ENCODE measurements around the gene SATL1.
"Not testable (repeated sequence)": the region's sequence is repeated elsewhere in the genome, so short reads cannot be mapped to it uniquely, and the experiment has no call there.

SATL1 gene, protein sequence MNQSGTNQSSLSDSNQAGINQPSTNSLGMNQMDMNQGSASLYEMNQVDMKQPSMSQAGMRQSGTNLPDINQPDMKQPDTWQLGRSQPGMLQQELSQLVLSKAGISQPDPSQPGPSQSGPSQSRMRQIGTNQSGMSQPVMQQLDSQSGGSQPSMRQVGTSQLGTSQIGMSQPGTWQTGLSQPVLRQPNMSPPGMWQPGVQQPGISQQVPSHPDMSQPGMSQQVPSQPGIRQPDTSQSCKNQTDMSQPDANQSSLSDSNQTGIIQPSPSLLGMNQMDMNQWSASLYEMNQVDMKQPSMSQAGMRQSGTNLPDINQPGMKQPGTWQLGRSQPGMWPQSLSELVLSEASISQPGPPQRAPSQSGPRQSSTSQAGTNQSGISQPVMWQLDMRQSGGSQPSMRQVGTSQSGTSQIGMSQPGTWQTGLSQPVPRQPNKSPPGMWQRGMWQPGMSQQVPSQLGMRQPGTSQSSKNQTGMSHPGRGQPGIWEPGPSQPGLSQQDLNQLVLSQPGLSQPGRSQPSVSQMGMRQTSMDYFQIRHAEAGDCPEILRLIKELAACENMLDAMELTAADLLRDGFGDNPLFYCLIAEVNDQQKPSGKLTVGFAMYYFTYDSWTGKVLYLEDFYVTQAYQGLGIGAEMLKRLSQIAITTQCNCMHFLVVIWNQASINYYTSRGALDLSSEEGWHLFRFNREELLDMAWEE

DNA sequence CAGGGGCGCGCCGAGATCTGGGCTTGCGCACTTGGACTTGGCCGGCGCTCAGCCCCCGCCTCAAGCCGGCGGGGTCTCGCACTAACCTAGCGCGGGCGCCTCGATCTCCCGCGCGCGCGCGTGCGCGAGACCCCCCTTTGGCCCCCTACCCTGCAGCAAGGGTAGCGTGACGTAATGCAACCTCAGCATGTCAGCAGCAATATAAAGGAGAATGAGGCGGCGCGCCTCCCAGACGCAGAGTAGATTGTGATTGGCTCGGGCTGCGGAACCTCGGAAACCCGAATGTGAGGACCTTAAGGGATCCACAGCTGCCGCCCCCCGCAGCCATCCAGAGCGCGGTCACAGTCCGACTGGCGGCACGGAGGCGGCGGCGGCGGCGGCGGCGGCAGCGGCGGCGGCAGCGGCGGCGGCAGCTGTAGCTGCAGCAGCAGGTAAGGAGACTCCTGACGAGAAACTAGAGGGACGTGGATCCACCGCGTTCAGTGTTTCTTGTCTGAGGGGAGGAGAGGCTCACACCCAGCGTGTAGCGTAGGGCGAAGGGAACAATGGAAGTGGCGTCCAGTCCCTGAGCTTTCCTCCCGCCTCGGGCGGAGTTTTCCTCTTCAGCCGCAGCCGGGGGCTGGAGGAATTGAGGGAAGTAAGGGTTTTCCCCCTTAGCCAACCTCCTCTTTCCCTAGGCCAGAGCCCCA, at the start of gene SATL1, which contains the start of gene ZNF711:
Gene SATL1 (minus strand): TSS at position 19 of the 689 bp plus-strand sequence. CDS start 134,811 bp downstream, outside the sequence.
Gene ZNF711 (plus strand): TSS at position 231 of the 689 bp plus-strand sequence. CDS start 3,582 bp downstream, outside the sequence.
- DNase-seq = peak; percentile 87

DNA sequence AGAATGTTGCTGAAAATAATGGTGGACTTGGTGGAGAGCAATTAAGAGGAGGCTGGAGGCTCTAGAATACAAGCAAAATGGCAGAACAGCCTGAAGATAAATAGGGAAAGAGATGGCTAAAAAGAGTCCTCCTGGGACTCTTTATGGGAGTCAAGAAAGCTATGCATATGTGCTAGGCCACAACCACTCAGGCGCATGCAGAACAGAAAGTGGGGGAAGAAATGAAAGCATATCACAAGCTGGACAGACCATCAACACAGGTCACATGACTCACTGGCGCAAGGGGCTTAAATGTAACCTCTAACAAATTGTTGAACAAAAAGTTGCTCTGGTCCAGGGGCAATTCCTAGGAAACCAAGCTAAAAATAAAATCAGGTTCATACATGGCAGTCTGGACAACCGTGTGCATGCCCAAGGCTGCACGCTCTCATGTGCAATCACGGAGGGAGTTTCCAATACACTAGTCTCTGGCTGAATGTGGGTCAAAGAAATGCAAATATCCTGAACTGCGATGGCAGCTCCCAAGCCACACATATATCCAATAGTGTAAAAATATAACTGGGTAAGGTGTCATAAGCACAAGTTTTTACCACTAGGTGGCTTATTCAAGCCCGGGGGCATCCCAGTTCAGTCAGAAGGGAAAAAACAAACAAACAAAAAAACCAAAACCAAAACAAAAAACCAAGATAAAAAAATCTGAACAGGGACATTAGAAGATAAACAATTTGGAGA, 45.6 kb upstream of the SATL1 start:
- no peak for DNase-seq

DNA sequence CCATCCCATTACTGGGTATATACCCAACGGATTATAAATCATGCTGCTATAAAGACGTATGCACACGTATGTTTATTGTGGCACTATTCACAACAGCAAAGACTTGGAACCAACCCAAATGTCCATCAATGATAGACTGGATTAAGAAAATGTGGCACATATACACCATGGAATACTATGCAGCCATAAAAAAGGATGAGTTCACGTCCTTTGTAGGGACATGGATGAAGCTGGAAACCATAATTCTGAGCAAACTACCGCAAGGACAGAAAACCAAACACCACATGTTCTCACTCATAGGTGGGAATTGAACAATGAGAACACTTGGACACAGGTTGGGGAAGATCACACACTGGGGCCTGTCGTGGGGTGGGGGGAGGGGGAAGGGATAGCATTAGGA, 41.7 kb upstream of the SATL1 start:
- DNase-seq = not testable (repeated sequence)

DNA sequence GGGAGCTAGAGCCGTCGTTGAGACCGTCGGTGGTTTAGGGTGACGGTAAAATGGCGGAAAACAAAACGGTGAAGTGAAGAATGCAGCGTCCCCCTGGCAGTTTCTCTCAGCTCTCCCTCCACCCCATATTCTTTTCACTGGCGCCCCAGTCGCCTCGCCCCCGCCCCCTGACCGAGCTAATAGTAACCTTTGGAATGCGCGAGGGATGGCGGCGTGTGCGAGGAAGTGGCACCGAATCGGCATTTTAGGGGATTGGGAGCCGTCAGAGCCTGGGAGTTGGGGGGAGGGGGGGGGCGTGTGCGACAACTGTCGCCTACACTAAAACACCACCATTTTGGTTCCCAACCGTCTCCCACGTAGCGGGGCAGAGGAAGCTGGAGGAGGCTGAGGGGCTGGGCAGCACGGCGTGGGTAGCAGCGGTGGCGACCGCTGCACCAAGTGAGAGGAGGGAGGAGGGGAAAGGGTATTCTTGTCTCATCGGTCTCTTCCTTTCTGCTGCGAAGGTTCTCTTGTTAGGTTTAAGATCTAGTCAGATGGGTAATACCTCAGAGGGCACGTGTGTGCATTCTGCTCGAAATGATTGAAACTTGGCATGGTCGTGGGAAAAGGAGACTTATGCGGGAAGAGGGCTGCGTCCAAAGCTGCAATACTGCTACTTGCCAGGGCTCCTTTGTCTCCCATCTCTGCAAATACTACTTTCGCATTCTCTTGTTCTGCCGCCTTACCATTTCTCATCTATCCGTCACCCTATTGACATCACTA, 1.1 kb upstream of the SATL1 start:
- peak; percentile 45 for DNase-seq

DNA sequence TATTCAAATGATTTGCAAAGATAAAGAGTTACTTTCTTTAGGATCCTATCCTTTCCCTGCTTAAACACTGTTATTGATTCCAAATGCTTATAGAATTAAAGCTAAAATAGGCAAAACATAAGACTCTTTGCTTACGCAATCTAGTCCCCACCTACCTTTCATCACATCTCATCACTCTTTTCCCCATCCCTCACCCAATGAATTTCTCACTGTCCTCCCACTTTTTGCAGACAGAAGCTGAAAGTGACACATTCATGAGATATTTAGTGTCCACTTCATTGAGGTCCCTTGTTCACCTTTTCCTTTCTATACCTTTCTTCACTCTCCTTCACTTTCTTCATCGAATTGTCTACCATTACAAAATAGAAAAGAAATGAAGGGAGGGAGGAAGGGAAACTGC, 424 bp downstream of the SATL1 start:
- DNase-seq = peak; percentile 24

DNA sequence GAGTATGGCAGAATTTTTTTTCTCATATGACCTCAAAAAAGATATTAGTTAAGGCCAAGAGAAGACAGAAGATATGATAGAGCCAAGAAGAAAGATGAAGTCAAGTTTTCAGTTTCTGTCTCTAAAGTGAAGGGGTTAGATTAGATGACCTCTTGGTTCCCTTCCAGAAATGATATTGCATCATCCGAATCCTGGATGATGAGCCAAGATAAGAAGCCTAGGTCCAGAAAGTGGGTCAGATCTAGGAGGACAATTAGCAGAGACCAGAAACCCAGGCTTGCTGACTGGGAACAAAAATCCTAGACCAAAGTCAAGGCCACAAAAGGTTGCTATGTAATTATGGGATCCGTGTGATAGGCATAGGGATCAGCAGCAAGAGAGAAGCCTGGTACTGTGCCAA, 20.2 kb downstream of the SATL1 start:
- no peak for DNase-seq

DNA sequence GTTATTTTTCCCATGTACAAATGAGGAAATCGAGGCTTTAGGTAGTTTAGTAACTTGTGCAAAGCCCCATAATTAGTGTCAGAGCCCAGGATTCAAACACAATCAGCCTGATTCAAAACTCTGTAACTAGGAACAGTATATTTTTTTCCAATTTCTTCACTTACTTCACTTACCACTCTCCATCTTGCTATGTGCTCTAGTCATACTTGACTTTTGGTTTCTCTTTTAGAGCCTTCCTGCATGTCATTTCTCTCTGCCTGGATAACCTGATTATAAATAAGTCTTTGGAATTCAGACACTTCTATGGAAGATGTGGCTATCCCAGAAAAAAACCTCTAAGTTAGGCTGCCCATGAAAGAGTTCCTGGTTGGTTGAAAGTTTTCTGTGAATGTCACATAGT, 22.2 kb downstream of the SATL1 start:
- DNase-seq = no peak

DNA sequence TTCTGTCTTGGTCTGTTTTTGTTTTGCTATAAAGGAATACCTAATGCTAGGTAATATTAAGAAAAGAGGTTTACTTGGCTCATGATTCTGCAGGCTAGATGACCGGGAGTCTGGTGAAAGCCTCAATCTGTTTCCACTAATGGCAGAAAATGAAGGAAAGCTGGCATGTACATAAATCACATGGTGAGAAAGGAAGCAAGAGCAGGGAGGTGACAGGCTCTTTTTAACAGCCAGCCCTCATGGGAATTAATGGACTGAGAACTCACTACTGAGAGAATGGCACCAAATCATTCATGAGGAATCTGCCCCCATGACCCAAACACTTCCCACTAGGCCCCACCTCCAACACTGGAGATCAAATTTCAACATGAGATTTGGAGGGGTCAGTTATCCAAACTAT, 27.6 kb downstream of the SATL1 start:
- DNase-seq = no peak

DNA sequence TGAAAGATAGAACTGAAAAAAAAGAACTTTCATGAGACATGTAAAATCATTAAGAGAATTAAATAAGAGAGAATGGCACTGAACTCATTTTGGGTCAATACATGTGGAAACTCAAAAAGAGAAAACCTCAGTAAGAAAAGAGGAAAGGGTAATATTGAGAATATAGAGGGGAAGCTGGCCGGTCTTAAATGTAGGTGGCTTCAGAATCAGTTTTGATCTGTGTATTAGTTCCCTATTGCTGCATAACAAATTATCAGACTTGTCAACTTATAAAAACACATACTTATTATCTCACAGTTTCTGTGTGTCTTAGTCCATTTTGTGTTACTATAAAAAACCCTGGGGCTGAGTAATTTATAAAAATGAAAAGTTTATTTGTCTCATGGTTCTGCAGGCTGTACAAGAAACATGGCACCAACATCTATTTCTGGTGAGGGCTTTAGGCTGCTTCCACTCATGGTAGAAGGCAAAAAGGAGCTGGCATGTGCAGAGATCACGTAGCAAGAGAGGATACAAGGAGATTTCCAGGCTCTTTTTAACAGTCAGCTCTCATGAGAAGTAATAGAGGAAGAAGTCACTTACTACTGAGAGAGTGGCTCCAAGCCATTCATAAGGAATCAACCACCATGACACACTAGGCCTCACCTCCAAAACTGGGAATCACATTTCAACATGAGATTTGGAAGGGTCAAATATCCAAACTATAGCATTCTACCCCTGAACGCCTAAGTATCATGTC, 29.6 kb downstream of the SATL1 start:
- DNase-seq = no peak

DNA sequence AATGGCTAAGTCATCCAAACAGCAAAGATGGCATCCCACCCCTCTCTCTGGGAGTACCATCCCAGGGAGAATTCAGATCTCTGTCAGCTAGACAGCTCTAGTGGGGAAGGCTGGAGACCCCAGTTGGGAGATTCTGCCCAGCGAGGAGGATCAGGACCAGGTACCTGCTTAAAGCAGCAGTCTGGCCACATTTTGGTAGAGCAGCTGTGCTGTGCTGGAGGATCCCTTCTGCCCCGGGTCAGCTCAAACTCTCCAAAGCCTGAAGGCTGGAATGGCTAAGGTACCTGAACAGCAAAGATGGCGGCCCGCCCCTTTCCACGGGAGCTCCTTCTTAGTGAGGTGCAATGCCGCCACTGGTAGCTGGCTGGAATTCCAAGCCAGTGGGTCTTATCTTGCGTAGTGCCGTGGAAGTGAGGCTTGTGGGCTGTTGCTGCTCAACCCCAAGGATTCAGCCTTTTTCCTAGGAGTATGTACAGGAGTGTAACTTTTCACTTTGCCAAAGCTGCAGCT, 40.1 kb downstream of the SATL1 start:
- no peak for DNase-seq

DNA sequence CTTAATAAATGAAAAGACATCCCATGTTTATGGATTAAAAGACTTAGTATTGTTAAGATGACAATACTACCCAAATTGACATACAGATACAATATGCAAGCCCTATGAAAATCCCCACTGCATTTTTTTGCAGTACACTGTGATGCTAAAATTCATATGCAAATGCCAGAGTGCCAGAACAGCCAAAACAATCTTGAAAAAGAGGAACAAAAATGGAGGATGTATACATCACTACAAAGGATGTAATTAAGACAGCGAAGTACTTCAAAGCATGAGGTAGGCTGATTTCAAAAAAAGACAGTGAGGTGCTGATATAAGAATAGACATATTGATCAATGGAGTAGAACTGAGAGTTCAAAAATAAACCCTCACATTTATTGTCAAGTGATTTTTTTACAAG, 47.3 kb downstream of the SATL1 start:
- no peak for DNase-seq

DNA sequence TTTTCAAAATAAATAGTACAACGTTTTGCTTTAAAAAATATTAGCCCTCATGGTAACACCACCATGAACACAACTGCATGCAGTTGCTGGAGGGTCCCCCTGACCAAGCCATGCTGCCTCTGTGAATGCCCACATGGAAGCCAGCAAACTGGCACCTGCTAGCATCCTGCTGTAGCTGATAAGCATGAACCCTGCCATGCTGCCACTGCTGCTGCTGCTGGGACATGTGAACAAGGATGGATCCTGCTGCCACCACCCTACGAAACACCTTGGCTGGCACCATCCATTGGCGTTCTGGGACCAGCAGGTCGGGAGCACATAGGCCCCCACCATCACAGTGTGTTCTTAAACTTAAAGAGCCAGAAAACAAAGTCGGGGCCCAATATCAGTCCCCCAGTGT, 83.9 kb downstream of the SATL1 start:
- DNase-seq = no peak

DNA sequence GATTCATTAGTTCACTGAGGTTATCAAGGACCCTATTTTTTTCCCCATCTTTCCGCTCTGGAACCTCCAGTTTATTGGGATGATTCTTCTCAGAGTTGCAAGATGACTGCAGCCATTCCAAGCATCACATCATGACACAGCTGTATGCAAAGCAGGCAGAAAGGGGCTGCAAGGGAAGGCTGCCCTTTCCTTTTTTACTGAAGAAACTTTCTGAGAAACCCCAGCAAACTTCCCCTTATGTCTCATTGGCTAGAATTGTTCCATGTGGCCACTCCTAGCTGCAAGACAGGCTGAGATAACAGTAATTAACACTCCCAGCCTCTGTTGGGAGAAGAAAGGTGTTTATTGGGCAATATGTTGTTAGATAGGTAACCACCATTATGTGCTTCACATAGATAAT, 102.6 kb downstream of the SATL1 start:
- no peak for DNase-seq

DNA sequence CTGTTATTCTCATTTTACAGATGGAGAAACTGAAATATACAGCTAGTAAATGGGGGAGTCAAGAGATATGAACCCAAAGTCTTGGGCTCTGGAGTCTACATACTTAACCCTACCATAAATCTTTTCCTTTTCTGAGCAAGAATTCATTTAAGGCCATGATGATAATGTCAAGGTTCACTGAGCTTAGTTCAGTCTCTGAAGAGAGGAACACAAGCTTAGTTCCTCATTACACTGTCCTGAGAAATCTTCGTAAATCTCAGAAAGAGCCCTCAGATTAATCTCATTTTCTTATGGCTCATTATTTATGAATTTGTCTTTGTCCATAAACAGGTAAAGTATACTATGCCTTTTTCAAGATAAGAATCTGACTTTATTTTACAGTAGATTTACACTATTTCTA, 104.2 kb downstream of the SATL1 start:
- no peak for DNase-seq

DNA sequence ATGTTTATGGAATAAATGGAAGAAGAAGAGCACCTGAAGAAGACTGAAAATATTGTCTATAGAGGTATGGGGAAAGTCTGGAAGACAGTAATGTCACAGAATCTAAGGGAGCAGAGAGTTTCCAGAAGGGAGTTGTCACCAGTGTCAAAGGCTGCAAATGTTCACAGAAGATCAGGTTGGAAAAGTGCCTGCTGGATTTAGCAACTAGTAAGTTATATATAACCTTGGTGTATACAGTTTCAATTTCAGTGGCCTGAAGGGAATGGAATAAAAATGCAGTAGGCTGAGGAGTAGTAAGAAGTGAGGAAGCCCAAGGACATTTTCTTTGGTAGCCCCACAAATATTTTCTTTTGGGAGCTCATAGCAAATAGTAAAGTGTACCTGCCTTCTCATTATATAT, 107.2 kb downstream of the SATL1 start:
- DNase-seq = no peak

DNA sequence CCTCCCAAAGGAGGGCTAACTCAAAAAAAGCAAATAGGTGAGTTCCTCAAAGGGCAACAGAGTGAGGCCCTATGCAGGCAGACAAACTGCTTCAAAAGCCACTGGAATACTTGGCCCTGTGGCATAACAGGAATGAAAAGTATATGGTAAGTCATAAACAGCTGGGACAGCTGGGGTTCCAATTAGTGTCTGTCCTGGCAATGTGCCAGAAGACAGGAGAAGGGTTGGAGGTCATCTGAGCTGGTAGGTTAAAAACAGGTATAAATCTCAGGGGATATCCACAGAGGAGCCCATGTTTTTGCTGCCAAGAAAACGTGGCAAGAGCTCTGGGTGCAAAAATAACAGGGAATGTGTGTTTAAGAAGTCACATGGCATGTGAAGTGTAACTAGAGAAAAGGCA, 128.3 kb downstream of the SATL1 start:
- no peak for DNase-seq

DNA sequence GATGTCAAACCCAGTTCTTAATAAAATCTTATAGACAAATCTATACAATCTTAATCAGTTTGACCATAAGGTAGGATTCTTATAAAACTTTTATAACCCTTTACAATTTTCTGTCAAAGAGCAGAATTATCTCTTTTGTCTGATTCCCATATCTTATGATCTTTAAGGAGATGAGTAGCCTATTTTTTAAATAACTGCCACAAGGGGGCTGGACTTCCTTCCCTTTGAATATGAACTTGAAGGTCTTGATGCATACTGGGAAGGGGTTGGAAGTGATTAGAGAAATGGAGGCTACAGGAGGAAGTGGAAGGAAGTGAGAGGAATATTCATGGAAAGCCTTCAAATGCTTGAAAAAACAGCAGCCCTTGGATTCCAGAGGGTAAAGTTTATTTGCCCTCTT, 128.8 kb downstream of the SATL1 start:
- no peak for DNase-seq

DNA sequence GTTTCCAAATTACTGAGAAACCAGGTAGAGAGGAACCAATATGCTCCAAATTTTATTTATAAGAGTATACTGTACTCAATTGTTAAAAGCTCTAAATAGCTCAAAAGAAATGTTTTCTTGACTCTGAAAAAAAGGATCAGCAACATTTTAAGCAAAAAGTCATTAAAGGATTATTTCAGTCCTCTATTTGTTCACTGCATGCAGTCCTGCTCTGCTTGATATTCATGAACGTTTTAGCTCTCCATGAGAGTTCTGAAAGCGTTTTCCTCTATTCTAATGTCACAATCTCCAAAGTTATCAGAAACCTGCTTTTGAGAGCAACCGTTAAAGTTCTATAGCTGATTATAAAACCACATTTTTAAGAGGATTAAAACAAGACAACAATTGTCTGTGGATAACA, 129.4 kb downstream of the SATL1 start:
- no peak for DNase-seq

DNA sequence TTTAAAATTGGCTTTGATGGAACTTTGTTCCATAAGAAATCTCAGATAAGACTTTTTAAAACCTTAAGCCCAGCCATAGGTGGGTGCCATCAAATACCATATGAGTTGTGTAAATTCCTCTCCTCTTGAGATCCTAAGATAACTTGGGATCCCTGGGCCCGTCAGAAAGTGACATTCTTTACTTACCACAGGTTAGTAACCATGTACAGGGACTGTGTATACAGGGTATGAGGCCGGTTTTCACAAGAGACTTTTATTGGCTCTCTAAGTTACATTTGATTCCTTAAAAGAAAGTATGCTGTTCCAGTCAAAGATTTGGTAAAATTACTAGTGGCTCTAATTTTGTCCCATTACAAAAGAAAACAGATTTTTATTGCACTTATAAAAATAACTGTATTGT, 129.8 kb downstream of the SATL1 start:
- no peak for DNase-seq

DNA sequence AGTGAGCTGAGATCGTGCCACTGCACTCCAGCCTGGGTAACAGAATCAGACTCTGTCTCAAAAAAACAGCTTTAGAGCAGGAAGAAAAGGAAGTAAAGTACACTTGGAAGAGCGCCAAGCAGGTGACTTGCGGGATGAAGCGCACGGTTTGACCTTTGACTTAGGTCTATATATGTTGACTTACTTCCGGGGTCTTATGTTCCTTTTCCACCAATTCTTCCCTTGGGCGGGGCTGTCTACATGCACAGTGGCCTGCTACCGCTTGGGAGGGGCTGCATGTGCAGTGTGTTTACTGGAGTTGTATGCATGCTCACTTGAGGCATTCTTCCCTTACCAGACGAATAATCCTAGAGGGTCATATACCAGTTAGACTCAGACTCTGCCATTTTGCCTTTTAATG, 131.3 kb downstream of the SATL1 start:
- no peak for DNase-seq

DNA sequence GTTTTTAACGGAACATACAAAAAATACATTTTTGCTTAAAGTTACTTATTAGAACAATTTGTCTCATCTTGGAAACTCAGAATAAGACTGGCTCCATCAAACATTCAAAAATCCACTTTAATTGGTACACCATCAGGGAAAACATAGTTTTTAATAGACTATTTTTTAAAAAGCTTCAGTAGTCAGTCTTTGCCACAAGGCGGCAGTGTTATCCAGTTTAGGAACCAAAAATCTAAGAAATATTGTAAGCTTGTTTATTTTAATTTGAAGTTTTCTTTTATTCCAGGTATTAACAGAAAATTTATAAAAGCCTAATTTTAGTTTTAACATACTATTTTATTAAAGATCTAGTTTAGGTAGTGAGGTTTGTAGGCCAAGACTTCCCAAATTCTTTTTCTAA, 132.2 kb downstream of the SATL1 start:
- DNase-seq = no peak
